GM12873 (cell line): ENCODE data around the gene NHLRC4.

Experiments used
- CTCF ChIP-seq: IDR thresholded peaks from 2 replicates; pipeline ENCODE4 v1.5.1; 2012; ENCODE audit warnings: low read depth, mild to moderate bottlenecking, moderate library complexity, low read length, control low read depth; ENCODE audit not compliant: insufficient read depth; ENCODE audit errors: missing control alignments

NHLRC4 gene

GRCh38 chr16:580141-580945 lies 13.5 kb downstream of the NHLRC4 start:
- TF ChIP-seq CTCF = no peak

DNA sequence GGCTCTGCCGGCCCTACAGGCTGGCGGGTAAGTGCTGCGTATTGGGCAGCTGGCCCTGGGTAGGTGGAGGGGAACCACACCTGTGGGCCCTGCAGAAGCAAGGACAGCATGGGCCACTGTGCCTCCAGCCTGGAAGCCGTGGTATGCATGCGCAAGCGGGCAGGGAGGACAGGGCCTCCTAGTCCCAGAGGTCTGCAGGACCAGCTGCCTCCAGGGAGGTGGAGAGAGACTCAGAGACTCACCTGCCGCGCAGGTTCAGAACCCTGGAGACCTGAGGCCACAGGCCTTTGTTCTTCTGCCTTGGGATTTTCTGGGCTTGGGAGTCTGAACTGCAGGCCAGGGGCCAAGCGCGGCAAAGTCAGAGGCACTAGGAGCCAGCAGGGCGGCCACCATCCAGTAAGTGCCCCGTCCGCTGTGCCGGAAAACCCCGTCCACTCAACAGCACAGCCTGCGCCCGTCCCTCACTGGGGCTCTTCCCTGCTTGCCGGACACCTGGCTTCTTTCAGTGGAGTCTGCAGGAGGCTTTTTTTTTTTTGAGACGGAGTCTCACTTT lies 14.2 kb downstream of the NHLRC4 start:
- TF ChIP-seq CTCF = no peak

- TF ChIP-seq CTCF = no peak
Measured at GRCh38 chr16:582218-582613, 15.4 kb downstream of the NHLRC4 start.

DNA sequence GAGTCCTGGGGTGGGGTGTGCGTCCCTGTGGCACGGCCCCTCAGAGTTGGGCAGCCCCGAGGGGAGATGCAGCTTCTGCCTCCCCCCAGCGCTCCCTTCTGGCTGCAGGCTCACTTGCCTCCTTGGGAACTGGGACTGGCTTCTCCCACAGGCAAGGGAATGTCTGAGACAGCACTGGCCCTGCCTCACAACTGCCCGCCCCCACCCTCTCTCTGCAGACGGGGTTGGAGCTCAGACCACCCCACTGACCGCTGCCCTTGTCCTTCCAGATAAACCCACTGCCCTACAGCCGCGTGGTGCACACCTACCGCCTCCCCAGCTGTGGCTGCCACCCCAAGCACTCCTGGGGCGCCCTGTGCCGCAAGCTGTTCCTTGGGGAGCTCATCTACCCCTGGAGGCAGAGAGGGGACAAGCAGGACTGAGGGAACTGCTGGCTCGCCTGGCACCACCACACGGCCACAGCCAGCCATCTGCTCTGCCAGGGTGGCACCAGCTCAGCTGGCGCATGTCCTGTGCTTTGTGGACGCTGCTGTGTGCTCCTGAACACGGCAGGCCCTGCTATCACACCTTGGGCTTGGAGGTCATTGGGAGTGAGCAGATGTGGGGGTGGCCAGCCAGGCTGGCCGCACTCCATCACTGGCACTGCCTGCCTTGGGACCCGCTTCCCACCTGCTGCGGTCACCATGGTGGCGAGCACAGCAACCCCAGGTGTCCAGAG lies 16.0 kb downstream of the NHLRC4 start:
- TF ChIP-seq CTCF = no peak

- TF ChIP-seq CTCF = no peak
Measured at GRCh38 chr16:583470-583814, 16.6 kb downstream of the NHLRC4 start.

DNA sequence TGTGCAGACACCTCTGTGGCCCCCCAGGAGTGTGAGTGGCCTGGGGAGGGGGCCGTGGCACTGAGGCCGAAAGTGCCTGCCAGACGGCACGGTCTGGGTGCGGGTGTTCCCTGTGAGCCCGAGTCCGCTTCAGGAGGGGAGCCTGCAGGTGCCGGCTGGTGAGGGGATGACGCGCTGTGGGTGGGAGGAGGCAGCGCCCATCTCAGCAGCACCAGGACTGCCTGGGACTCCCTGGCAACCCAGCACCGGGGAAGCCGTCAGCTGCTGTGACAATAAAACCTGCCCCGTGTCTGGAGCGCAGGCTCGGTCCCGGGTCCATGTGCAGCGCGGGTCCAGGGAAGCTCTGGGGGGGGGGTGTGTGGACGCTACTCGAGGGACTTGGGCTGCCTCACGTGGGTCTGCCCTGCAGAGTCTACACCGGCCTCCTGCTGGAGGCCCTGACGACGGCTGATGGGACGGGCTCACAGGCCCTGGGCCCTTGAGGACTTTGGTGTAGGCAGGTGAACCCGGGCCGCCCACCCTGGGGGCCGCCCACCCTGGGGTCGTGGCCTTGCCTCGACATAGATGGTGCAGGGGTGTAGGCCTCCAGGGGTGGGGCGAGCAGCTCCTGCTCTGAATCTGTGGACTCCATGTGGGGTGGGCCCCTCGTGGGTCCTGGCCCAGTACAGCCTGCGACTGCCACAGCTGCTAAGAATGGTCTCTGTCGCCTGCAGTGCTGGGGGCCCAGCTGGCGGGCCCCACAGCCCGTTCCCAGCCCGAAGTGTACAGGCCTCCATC lies 17.2 kb downstream of the NHLRC4 start:
- no peak for TF ChIP-seq CTCF

DNA sequence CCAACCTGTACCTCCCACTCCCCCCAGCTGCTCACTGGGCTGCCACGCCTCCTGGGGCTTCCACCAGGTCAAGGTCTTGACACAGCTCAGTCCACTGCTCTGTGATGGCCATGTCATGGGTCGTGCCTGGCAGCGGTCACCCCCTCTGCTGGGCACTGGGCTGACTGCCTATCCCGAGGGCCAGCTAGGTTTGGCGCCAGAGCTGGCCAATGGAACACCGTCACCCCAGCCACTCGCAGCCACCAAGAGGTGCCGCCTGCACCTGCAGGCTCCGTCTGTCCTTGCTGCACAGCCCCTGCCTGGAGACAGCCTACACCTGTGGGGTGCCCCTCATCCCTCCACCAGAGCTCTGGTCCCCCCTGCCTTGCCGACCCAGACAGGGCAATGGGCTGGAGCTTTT lies 18.5 kb downstream of the NHLRC4 start:
- peak; percentile 5 for TF ChIP-seq CTCF
